Sigmoid colon (tissue), 4 donors: Measurements from ENCODE around the gene ATG9B.
"Not testable (repeated sequence)": the region's sequence is repeated elsewhere in the genome, so short reads cannot be mapped to it uniquely, and the experiment has no call there.

ENCODE experiments used
- CTCF ChIP-seq, 4 experiments: fragments of 450-650 bp in 3 of 4; fragments of 200-600 bp in 1 of 4; IDR thresholded peaks; one replicate each; pipeline ENCODE4 v1.5.1; 2016 to 2019; ENCODE audit warnings: antibody characterized with exemption in 4 of 4, mild to moderate bottlenecking in 3 of 4, moderate library complexity in 2 of 4
- EP300 ChIP-seq, 4 donors: sonication (generic); formaldehyde crosslinking; IDR thresholded peaks; one replicate each; pipeline ENCODE4 v1.6.1; 2017; ENCODE audit warnings: antibody characterized with exemption in 4 of 4
- POLR2A ChIP-seq, 2 donors: fragments of 450-650 bp; IDR thresholded peaks; one replicate each; pipeline ENCODE4 v1.6.1; 2016; ENCODE audit warnings: antibody characterized with exemption in 2 of 2, mild to moderate bottlenecking in 2 of 2, moderate library complexity in 2 of 2

- not testable (repeated sequence) for TF ChIP-seq CTCF, POLR2A, EP300 (IDR thresholded peaks at IDR 0.05)
Observed at GRCh38 chr7:151027728-151028130, 3.4 kb upstream of the ATG9B start.
